Right lobe of liver (tissue), 4 donors: ENCODE measurements around the gene DONSON.

Experiments
- CTCF ChIP-seq, 4 donors: fragments of 200-600 bp in 3 of 4; fragments of 450-650 bp in 1 of 4; IDR thresholded peaks; one replicate each; pipeline versions ENCODE4 v1.5.1 to v1.8.0; 2016 to 2022; ENCODE audit warnings: antibody characterized with exemption in 4 of 4, mild to moderate bottlenecking in 2 of 4
- POLR2A ChIP-seq: fragments of 450-650 bp; IDR thresholded peaks from one replicate; pipeline ENCODE4 v1.6.1; 2017; ENCODE audit warnings: antibody characterized with exemption, mild to moderate bottlenecking
- donor health status: DM: no; HTN: no; CAD: no.
- donor health status: DM: no; HTN: no; CAD: no.
- donor health status: DM: no; HTN: yes; CAD: no.

GRCh38 chr21:33558777-33559421 lies 29.6 kb downstream of the DONSON start:
- TF ChIP-seq CTCF (IDR thresholded peaks at IDR 0.05) (no peak), POLR2A (no peak)
